ENCODE data around the gene KLHL21. TPM values are rescaled to one million over a fixed set of nuclear protein-coding genes. Genes with fewer than 3 reads are reported as not detected.

KLHL21 gene
- total RNA-seq, 2 experiments from 2014 or later: 32.0 to 33.5 TPM

- DNase-seq (no peak), ATAC-seq (ENCODE audit: poor library complexity) (no peak)
- no peaks in the 10 kb centered on the region for H3K27me3 Mint-ChIP-seq
- Histone ChIP-seq H3K4me3 (ENCODE audit: low read length) (no peak overlapping the region), H3K27me3 (ENCODE audit: control insufficient read depth in 1 of 2, insufficient read depth in 2 of 2, low read length in 2 of 2) (no peaks in the 10 kb centered on the region), H3K36me3 (ENCODE audit: insufficient read depth, low read length) (peaks cover 37% of the 10 kb centered on the region), H3K27ac (ENCODE audit: low read depth in 1 of 2, low read length in 2 of 2) (no peak overlapping the region), H3K4me1 (ENCODE audit: insufficient read depth, low read length) (peaks cover 31% of the 10 kb centered on the region), H3K9me3 (ENCODE audit: control insufficient read depth in 1 of 2, insufficient read depth in 1 of 2, low read length in 2 of 2) (no peaks in the 10 kb centered on the region)
- H3K36me3 Mint-ChIP-seq (ENCODE audit: low read depth): peaks cover 49% of the 10 kb centered on the region
- H3K4me3 Mint-ChIP-seq: peak overlapping the region; percentile 54
- TF ChIP-seq CTCF (IDR thresholded peaks at IDR 0.05): no peak
- no peaks in the 10 kb centered on the region for H3K9me3 Mint-ChIP-seq
- CTCF ChIA-PET: interaction anchor here (1.7 to 3.2 kb wide), 3 partner anchors 8 to 69 kb away, joined by 3 to 15 read pairs (median 4); partner anchors contain the start of genes KLHL21, NOL9 and TAS1R1
- intact Hi-C loops (cut with DNase I, micrococcal nuclease): no loop called here
- H3K27ac Mint-ChIP-seq: peak overlapping the region; percentile 69
- POLR2A ChIA-PET: interaction anchor here (1.7 to 3.7 kb wide), 3 partner anchors 11 to 23 kb away, joined by 3 to 28 read pairs (median 12); partner anchors contain the start of gene KLHL21
- H3K4me1 Mint-ChIP-seq (ENCODE audit: low read depth): peaks cover 24% of the 10 kb centered on the region
These were observed 20.7 kb upstream of the KLHL21 start for GRCh38 chr1:6623269-6623965.

- Mint-ChIP-seq H3K27ac (no peak overlapping the region), H3K36me3 (ENCODE audit: low read depth) (peaks cover 41% of the 10 kb centered on the region), H3K4me3 (peak overlapping the region; percentile 54), H3K27me3 (no peaks in the 10 kb centered on the region), H3K9me3 (no peaks in the 10 kb centered on the region), H3K4me1 (ENCODE audit: low read depth) (peaks cover 18% of the 10 kb centered on the region)
- Histone ChIP-seq H3K4me3 (ENCODE audit: low read length) (no peak overlapping the region), H3K36me3 (ENCODE audit: insufficient read depth, low read length) (peaks cover 35% of the 10 kb centered on the region), H3K27me3 (ENCODE audit: control insufficient read depth in 1 of 2, insufficient read depth in 2 of 2, low read length in 2 of 2) (no peaks in the 10 kb centered on the region), H3K4me1 (ENCODE audit: insufficient read depth, low read length) (peaks cover 26% of the 10 kb centered on the region), H3K27ac (ENCODE audit: low read depth in 1 of 2, low read length in 2 of 2) (no peak overlapping the region), H3K9me3 (ENCODE audit: control insufficient read depth in 1 of 2, insufficient read depth in 1 of 2, low read length in 2 of 2) (no peaks in the 10 kb centered on the region)
- intact Hi-C loops (cut with DNase I, micrococcal nuclease): no loop called here
- ATAC-seq (ENCODE audit: poor library complexity) (no peak), DNase-seq (no peak)
- POLR2A ChIA-PET: interaction anchor here (0.8 to 3.7 kb wide), 3 partner anchors 20 to 198 kb away, joined by 3 to 28 read pairs (median 4); partner anchors contain the start of genes ESPN and KLHL21
- TF ChIP-seq CTCF (IDR thresholded peaks at IDR 0.05): no peak
- CTCF ChIA-PET: interaction anchor here (1.8 kb wide), 1 partner anchor 20 kb away, joined by 4 read pairs; the partner anchor contains the start of gene KLHL21
These were observed 19.9 kb upstream of the KLHL21 start for GRCh38 chr1:6622396-6623152.

DNA sequence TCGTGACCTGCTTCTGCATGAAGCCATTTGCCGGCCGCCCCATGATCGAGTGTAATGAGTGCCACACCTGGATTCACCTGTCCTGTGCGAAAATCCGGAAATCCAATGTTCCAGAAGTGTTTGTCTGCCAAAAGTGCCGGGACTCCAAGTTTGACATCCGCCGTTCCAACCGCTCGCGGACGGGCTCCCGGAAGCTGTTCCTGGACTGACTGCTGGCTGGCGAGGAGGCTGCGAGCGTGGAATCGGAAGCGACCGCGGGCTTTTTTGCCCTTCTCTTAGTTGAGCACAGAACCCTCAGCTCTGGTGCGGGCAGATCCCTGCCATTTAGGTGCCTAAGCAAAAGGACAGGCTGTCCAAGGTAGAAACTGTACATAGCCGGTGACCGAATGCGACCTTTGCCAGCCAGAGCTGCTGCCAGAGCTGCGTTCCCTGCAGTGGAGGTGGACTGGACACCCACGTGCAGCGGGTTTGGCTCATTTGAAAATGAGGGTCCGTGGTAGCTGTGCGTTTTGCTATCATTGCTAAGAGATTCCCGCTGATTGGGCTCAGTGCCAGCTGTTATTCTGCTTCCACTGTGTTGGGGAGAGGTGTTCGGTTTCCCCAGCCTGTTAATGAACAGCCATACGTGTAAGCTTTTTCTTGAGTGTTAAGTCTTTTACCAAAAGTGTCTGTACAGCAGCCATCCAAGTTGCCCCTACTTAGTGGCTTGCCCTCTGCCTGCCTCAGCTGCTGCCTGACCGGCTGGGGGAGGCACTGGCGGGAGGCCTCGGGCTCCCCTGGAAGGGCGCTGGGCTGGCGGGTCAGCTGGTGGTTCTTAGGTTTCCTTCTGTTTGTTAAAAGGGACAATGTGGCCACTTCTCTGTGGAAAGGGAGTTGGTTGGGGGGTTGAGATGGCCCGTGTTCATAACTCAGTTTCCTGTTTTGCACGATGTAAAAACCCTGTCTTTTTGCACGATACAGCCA is 19.0 kb upstream of the KLHL21 start:
- Histone ChIP-seq H3K4me3 (ENCODE audit: low read length) (no peak overlapping the region), H3K4me1 (ENCODE audit: insufficient read depth, low read length) (peaks cover 20% of the 10 kb centered on the region), H3K9me3 (ENCODE audit: control insufficient read depth in 1 of 2, insufficient read depth in 1 of 2, low read length in 2 of 2) (no peaks in the 10 kb centered on the region), H3K27ac (ENCODE audit: low read depth in 1 of 2, low read length in 2 of 2) (no peak overlapping the region), H3K36me3 (ENCODE audit: insufficient read depth, low read length) (peaks cover 33% of the 10 kb centered on the region), H3K27me3 (ENCODE audit: control insufficient read depth in 1 of 2, insufficient read depth in 2 of 2, low read length in 2 of 2) (no peaks in the 10 kb centered on the region)
- Mint-ChIP-seq H3K4me1 (ENCODE audit: low read depth) (peaks cover 11% of the 10 kb centered on the region), H3K9me3 (no peaks in the 10 kb centered on the region), H3K27ac (no peak overlapping the region), H3K36me3 (ENCODE audit: low read depth) (peaks cover 40% of the 10 kb centered on the region), H3K27me3 (no peaks in the 10 kb centered on the region), H3K4me3 (no peak overlapping the region)
- ATAC-seq (ENCODE audit: poor library complexity) (no peak), DNase-seq (no peak)
- intact Hi-C loops (cut with DNase I, micrococcal nuclease): no loop called here
- POLR2A ChIA-PET: interaction anchor here (0.8 to 1.1 kb wide), 2 partner anchors 19 to 197 kb away, joined by 3 to 4 read pairs; partner anchors contain the start of genes ESPN and KLHL21
- no peak for TF ChIP-seq CTCF (IDR thresholded peaks at IDR 0.05)
- CTCF ChIA-PET: interaction anchor here (1.8 kb wide), 1 partner anchor 19 kb away, joined by 4 read pairs; the partner anchor contains the start of gene KLHL21

All from CD4-positive, alpha-beta T cell (primary cell).